Natural killer cell (primary cell): ENCODE data around the gene RBPJ. TPM values are rescaled to one million over a fixed set of nuclear protein-coding genes. Genes with fewer than 3 reads are reported as not detected.

ENCODE experiments used
- ATAC-seq, 3 donors: fragments of 150-1000 bp in 2 of 3; fragments of 200-7000 bp in 1 of 3; cut with Tn5 transposase; 1 replicate in 1 of 3; 2 replicates in 2 of 3; pipeline ENCODE4 v1.10.0; 2021; ENCODE audit warnings: mild to moderate bottlenecking in 2 of 3, moderate library complexity in 2 of 3
- DNase-seq, 2 donors: peaks; one replicate each; pipeline versions ENCODE4 v3.0.0 to v3.0.0-alpha.2; 2013 to 2021; ENCODE audit warnings: mixed read lengths in 1 of 2
- H3K27ac ChIP-seq: one replicate; pipeline ENCODE4 v1.5.1; 2013; ENCODE audit warnings: mild to moderate bottlenecking, low read length
- H3K27me3 ChIP-seq: one replicate; pipeline ENCODE4 v1.6.1; 2013; ENCODE audit warnings: low read length; ENCODE audit not compliant: control insufficient read depth, insufficient read depth
- H3K36me3 ChIP-seq: one replicate; pipeline ENCODE4 v1.6.1; 2013; ENCODE audit warnings: low read length; ENCODE audit not compliant: control insufficient read depth, insufficient read depth
- H3K4me1 ChIP-seq: one replicate; pipeline ENCODE4 v1.6.1; 2013; ENCODE audit warnings: low read length; ENCODE audit not compliant: control insufficient read depth, insufficient read depth
- H3K4me3 ChIP-seq: one replicate; pipeline ENCODE4 v1.5.1; 2013; ENCODE audit warnings: low read length
- H3K9me3 ChIP-seq: one replicate; pipeline ENCODE4 v1.6.1; 2013; ENCODE audit warnings: low read length; ENCODE audit not compliant: control insufficient read depth, insufficient read depth
- H3K27ac Mint-ChIP-seq, 2 donors: one replicate each; pipeline ENCODE4 v1.8.0; 2022; ENCODE audit warnings: mild to moderate bottlenecking in 2 of 2, mixed read lengths in 2 of 2, moderate library complexity in 1 of 2
- H3K27me3 Mint-ChIP-seq, 2 donors: one replicate each; pipeline ENCODE4 v1.8.0; 2022; ENCODE audit warnings: low read depth in 2 of 2, mixed read lengths in 2 of 2
- H3K36me3 Mint-ChIP-seq: one replicate; pipeline ENCODE4 v1.8.0; 2022; ENCODE audit warnings: mixed read lengths
- H3K4me1 Mint-ChIP-seq, 2 donors: one replicate each; pipeline ENCODE4 v1.8.0; 2022; ENCODE audit warnings: mixed read lengths in 2 of 2
- H3K4me3 Mint-ChIP-seq: one replicate; pipeline ENCODE4 v1.8.0; 2022; ENCODE audit warnings: mild to moderate bottlenecking, moderate library complexity, mixed read lengths
- H3K9me3 Mint-ChIP-seq, 2 donors: one replicate each; pipeline ENCODE4 v1.8.0; 2022; ENCODE audit warnings: mixed read lengths in 2 of 2
- WGBS: methylation state at CpG from one replicate; pipeline ENCODE4 v1.1.7; 2013; ENCODE audit warnings: missing lambda C conversion rate; ENCODE audit not compliant: insufficient coverage; 5-methylcytosine and 5-hydroxymethylcytosine counted together
- intact Hi-C: fragments of 100-400 bp; cut with micrococcal nuclease; formaldehyde crosslinking; loops from one replicate; pipeline ENCODE4 v1.14.2; 2022
- total RNA-seq, 4 donors: library from RNA; stranded (reverse); fragments of 120-200 nt in 1 of 4; gene quantifications; one replicate each; pipeline versions ENCODE4 v1.2.3 to v1.2.4, GENCODE V29; 2013 to 2022
- TF ChIP-seq, protein P1 (sequence below): fragments of 200-600 bp; IDR thresholded peaks from one replicate; pipeline ENCODE4 v1.8.0; 2022; ENCODE audit warnings: antibody characterized with exemption

RBPJ gene
- total RNA-seq, 3 donors from 2014 or later (not counting 1 experiment from before 2014, with no cell fraction given) = 46.4 to 53.3 (median 48.8) TPM

GRCh38 chr4:26404743-26405206 lies 84.0 kb downstream of the RBPJ start:
- DNase-seq (no peak), ATAC-seq (peak; percentile 18 to 64 (median 46))
- intact Hi-C loops = no loop called here
- H3K4me1 Mint-ChIP-seq = peaks cover 18 to 21% of the 10 kb centered on the region in 2 donors
- Histone ChIP-seq H3K9me3 (peaks cover 5% of the 10 kb centered on the region), H3K4me3 (no peak overlapping the region), H3K36me3 (peaks cover 6% of the 10 kb centered on the region), H3K27ac (no peak overlapping the region), H3K27me3 (no peaks in the 10 kb centered on the region), H3K4me1 (no peaks in the 10 kb centered on the region)
- no peaks in the 10 kb centered on the region for H3K27me3 Mint-ChIP-seq
- no peak overlapping the region for H3K4me3 Mint-ChIP-seq
- TF ChIP-seq, protein P1, sequence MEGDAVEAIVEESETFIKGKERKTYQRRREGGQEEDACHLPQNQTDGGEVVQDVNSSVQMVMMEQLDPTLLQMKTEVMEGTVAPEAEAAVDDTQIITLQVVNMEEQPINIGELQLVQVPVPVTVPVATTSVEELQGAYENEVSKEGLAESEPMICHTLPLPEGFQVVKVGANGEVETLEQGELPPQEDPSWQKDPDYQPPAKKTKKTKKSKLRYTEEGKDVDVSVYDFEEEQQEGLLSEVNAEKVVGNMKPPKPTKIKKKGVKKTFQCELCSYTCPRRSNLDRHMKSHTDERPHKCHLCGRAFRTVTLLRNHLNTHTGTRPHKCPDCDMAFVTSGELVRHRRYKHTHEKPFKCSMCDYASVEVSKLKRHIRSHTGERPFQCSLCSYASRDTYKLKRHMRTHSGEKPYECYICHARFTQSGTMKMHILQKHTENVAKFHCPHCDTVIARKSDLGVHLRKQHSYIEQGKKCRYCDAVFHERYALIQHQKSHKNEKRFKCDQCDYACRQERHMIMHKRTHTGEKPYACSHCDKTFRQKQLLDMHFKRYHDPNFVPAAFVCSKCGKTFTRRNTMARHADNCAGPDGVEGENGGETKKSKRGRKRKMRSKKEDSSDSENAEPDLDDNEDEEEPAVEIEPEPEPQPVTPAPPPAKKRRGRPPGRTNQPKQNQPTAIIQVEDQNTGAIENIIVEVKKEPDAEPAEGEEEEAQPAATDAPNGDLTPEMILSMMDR = no peak
- WGBS = 22% methylated on average over 2 of the region's 3 CpGs
- H3K27ac Mint-ChIP-seq = peak overlapping the region in 1 of 2 donors; percentile 37
- H3K36me3 Mint-ChIP-seq = peaks cover 20% of the 10 kb centered on the region
- peaks cover 0 to 7% of the 10 kb centered on the region in 2 donors for H3K9me3 Mint-ChIP-seq

DNA sequence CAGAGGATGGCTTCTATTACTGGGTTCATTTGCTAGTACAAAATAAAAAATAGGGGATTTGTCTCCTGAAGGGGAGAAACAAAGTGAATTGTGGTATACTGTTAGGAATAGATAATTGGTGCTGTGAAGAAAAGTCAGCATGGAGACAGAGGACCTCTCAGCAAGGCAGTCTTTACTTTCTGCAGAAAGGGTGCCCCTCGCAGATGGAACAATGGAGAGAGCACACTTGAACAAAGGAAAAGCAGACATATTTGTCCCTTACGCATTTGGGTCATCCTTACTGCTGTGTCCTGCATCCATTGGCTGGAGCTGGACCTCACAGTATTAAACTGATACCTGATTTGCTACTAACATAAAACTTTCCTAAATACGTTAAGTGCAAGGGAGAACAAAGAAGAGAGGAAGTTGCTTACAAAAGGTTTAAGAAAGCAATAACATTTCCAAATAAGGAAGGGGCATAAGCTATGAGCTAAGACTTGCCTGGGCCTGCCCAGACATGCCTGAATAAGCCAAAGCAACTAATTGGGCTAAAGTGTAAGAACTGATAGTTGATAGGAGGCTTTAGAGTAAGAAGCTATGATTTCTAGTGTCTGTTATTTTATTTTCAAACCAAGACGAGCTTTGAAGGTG lies 85.6 kb downstream of the RBPJ start:
- intact Hi-C loops = no loop called here
- WGBS = 98% methylated on average over 2 of the region's 4 CpGs

GRCh38 chr4:26407476-26407875 lies 86.7 kb downstream of the RBPJ start:
- Histone ChIP-seq H3K36me3 (peaks cover 6% of the 10 kb centered on the region), H3K4me3 (no peak overlapping the region), H3K9me3 (peaks cover 5% of the 10 kb centered on the region), H3K27ac (no peak overlapping the region), H3K4me1 (no peaks in the 10 kb centered on the region), H3K27me3 (no peaks in the 10 kb centered on the region)
- H3K4me3 Mint-ChIP-seq = no peak overlapping the region
- WGBS = no CpG with 5 or more reads among the region's 1 CpG
- no peak for ATAC-seq
- H3K27me3 Mint-ChIP-seq = no peaks in the 10 kb centered on the region
- peaks cover 14 to 16% of the 10 kb centered on the region in 2 donors for H3K4me1 Mint-ChIP-seq
- TF ChIP-seq, protein P1 = no peak
- H3K9me3 Mint-ChIP-seq = peaks cover 0 to 7% of the 10 kb centered on the region in 2 donors
- no peak overlapping the region for H3K27ac Mint-ChIP-seq
- peaks cover 20% of the 10 kb centered on the region for H3K36me3 Mint-ChIP-seq
- DNase-seq = no peak
- intact Hi-C loops = no loop called here

More for the DNA sequence above, 85.6 kb downstream of the RBPJ start:
- DNase-seq (no peak), ATAC-seq (no peak)
- Histone ChIP-seq H3K27ac (no peak overlapping the region), H3K4me1 (no peaks in the 10 kb centered on the region), H3K9me3 (peaks cover 5% of the 10 kb centered on the region), H3K27me3 (no peaks in the 10 kb centered on the region), H3K4me3 (no peak overlapping the region), H3K36me3 (peaks cover 6% of the 10 kb centered on the region)
- no peak overlapping the region for H3K27ac Mint-ChIP-seq
- TF ChIP-seq, protein P1 = no peak
- peaks cover 20% of the 10 kb centered on the region for H3K36me3 Mint-ChIP-seq
- peaks cover 18 to 21% of the 10 kb centered on the region in 2 donors for H3K4me1 Mint-ChIP-seq
- H3K9me3 Mint-ChIP-seq = peaks cover 0 to 7% of the 10 kb centered on the region in 2 donors
- no peak overlapping the region for H3K4me3 Mint-ChIP-seq
- no peaks in the 10 kb centered on the region for H3K27me3 Mint-ChIP-seq
